GM18498 (cell line): Measurements from ENCODE around the gene ARMC6.
A peak's percentile ranks its signal among the peaks of the same experiment; 100 is the strongest.

ENCODE experiments used
- ATAC-seq: cut with Tn5 transposase; IDR thresholded peaks from one replicate; pipeline ENCODE4 v1.9.1; 2021; ENCODE audit warnings: mild to moderate bottlenecking, moderate library complexity; ENCODE audit not compliant: unreplicated experiment

ARMC6 gene

GRCh38 chr19:19054315-19054938, 21.0 kb downstream of the ARMC6 start:
- ATAC-seq, result no peak

- no peak for ATAC-seq
Observed at GRCh38 chr19:19054939-19055440, 21.6 kb downstream of the ARMC6 start.

DNA sequence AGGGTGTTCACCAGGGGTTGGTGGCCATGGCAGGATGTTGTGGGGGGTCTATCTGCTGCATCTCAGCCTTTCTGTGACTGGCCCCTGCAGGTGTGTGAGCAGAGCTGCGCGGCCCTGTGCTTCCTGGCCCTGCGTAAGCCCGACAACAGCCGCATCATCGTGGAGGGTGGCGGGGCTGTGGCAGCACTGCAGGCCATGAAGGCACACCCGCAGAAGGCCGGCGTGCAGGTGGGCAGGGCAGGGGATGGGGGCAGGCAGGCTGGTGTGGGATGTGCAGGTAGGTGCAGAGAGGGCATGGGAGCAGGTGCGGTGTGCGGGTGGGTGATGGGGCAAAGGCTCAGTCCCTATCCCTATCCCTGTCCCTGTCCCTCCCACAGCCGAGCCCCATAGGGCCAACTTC, 22.3 kb downstream of the ARMC6 start:
- no peak for ATAC-seq

GRCh38 chr19:19056636-19057275, 23.4 kb downstream of the ARMC6 start:
- ATAC-seq, result no peak

DNA sequence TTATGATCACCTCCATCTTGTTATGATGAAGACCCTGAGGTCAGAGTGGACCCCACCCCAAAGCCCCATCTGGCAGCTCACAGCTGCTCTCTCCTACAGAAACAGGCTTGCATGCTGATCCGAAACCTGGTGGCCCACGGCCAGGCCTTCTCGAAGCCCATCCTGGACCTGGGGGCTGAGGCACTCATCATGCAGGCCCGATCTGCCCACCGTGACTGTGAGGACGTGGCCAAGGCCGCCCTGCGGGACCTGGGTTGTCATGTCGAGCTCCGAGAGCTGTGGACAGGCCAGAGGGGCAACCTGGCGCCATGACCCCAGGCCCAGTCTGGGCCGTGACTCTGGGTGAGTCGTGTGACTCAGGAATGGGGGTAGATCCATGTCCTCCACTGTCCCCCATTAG, 23.9 kb downstream of the ARMC6 start:
- ATAC-seq, result no peak

DNA sequence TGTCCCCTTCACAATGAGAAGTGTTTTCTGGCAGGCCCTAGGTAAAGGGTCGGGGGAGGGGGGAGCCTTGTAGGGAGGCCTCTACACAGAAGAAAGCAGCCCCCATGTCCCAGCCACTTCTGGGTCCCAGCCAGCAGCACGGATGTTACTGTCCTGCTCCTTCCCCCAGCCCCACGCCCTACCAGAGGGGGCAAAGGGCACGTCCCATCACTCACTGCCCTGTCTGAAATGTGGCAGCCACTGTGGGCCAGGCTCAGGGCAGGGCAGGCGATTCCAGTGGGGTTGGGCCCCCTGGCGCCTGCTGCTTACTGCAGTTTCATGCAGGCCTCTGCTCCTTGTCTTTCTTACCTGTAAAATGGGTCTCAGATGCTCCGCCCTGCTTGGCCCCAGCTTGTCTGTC, 24.3 kb downstream of the ARMC6 start:
- ATAC-seq, result no peak

DNA sequence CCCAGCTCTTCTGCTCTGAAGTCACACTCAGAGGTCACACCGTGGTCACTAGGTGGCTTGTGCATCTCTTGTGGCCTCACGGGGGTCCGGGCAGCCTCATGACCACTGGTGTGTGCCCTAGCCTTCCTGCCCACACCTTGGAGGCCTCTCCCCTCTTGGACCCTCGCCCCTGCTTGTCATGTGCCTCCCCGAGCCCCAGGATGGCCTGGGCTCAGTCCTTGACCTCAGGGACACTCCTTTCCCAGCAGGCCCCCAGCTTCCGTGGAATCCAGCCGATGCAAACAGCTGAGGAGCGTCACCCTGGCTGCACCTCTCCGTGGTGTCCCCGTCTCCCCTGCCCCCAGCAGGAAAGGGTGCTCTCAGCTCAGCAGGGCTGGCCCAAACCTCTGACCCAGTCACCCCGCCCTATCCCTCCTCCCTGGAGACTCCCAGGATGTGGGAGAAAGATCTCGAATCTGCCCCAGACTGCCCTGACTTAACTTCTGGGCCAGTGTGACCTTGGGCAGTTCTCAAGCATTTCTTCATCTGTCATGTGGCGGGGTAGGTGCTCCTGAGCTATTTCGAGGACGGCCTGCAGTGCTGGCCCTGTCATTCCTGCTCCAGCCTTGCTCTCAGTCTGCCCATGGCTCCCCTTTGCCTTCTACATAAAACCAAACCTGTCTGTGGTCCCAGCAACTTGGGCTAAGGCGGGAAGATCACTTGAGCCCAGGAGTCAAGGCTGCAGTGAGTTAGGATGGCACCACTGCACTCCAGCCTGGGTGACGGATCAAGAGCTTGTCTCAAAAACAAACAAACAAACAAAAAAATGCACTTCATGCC, 25.8 kb downstream of the ARMC6 start:
- no peak for ATAC-seq

- no peak for ATAC-seq
Observed at GRCh38 chr19:19059837-19060611, 26.6 kb downstream of the ARMC6 start.

DNA sequence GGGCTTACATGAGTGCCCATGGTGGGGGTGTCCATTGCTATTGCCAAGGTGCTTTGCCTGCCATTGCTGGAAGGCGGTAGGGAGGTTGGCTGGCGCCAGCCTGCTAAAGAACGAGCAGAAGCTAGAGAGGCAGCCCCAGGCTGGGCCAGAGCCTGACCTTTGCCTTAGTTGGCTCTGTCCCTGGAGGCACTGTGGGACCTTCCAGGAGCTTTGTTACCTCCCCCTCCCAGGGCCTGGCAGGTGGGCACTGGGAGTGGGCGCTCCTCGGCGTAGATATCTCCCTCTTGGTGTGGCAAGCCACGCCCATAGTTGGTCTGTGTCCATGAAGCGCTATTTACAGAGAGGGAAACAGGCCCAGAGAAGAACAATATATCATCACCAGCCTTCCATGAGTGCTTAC, 28.1 kb downstream of the ARMC6 start:
- no peak for ATAC-seq

DNA sequence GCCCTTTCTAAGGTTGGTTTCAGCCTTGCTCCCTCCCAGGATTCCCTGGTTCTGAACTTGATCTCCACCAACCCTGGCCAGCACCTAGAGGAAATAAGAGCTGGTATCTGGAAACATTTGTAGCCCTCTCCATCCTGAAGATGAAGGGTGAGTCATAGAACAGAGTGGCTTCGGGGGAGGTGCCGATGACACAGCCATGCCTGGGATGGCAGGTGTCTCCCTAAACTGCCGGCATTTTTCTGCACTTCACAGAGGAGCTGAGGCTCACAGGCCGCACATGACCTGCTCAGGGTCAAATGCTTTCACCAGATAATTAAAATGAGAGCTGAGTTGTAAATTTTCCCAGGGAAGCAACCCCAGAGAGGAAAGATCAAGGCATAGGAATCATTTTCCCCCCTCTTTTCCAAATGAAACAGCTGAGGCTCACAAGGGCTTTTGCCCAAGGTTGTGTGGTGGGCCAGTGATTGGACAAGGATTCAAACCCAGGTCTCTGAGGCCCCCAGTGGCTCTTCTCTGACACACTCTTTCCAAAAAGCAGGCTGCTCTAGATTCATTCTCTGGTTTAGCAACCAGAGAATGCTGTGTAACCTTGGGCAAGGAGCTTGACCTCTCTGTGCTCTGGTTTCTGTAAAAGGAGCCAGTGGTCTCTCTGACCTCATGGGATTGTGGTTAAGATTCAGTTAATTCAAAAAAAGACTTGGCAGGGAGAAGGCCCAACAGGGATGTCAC, 29.2 kb downstream of the ARMC6 start:
- ATAC-seq, result no peak

- peak; percentile 94 for ATAC-seq
Observed at GRCh38 chr19:19063183-19064097, 30.0 kb downstream of the ARMC6 start, which contains the start of gene SLC25A42. SLC25A42 (plus strand) TSS chr19:19063994; CDS start chr19:19096125, 32,131 bp downstream.

- ATAC-seq, result peak; percentile 20
Observed at GRCh38 chr19:19064098-19064722, 30.8 kb downstream of the ARMC6 start.

DNA sequence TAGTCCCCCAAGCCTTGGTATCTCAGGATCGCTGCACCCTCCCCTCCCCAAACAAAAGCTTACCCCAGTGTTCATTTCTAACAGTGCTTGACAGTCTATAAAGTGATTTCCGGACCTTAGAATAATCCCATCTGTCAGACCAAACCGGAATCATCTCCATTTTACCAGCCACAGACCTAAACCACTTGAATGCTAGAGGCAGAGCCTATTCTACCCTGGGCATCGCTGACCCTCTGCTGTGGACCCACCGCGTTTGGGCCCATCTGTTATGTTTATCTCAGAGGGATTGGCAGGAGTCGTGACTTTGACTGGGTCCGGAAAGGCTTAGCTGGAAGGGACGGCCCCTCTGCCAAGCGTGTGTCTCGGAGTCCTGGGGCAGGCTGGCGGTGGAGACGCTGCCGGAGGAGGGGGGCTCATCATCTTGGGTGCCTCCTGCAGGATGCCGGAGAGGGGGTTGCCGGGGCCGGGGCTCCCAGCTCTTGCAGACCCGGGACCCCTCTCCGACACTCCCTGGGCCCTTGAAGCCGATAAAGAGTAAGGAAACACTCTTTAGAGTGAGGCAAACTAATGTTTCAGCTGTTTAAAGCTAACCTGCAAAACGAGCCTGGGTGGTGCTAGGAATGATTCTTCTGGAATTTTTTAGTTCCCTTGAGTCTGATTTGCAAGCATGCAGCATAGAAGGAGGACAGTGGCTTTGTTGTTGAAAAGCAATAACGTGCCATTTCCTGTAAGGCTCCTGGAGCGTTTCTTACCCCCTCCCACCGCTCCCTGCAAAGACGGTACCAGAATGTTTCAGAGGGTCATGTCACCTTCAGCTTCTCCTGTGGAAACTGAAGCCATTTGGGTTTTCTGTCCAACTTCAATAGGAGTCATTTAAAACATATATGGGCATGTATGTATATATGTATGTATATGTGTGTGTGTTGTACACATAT, 31.7 kb downstream of the ARMC6 start:
- ATAC-seq, result no peak

DNA sequence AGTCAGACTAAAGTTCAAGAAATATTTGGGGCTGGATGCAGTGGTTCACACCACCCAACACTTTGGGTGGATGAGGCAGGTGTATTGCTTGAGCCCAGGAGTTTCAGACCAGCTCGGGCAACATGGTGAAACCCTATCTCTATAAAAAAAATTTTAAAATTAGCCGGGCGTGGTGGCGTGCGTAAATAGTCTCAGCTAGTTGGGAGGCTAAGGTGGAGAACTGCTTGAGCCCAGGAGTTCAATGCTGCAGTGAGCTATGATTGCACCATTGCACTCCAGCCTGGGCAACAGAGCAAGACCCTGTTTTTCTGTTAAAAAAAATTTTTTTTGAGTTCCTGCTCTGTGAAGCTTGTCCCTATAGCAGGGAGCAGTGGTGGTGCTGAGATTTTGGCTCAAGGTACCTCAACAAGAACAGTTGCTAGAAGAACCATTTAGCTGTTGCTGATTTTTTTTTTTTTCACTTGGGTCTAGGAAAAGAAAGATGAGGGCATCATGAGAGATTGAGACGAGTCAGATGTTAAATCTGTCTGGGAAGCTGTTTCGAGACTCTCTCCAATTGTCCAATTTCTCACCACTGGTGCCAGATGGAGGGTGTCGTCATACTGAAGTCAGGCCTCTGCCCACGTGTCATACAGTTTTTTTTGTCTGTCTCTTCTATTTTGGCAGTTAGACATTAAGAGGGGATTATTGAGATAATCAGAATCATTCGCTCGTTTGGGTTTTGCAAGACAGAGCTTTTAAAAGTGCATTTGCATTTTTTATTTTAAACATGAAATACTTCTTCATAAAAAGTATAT, 34.1 kb downstream of the ARMC6 start:
- ATAC-seq, result no peak

GRCh38 chr19:19068659-19069654, 35.6 kb downstream of the ARMC6 start:
- ATAC-seq, result no peak

DNA sequence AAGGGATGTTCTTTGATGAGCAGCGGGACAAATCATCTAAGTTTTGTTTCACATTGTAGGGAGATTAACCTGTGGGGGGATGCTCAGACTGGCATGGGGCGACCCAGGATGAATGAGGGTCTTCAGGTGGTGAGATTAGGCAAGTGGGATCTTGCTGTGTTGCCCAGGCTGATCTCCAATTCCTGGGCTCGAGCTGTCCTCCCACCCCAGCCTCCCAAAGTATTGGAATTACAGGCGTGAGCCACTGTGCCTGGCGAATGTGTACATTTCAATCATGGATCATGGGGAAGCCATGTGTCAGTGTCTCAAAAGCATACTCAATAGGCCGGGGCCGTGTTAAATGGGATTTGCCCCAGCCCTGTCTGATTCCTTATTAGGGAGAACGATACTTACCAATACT, 38.5 kb downstream of the ARMC6 start:
- no peak for ATAC-seq
